HG02970 (cell line): ENCODE measurements around the gene PARD3.

ENCODE experiments used
- ATAC-seq: cut with Tn5 transposase; IDR thresholded peaks from one replicate; pipeline ENCODE4 v1.9.1; 2021; ENCODE audit warnings: mild to moderate bottlenecking, moderate library complexity, moderate number of reproducible peaks; ENCODE audit not compliant: unreplicated experiment, low FRiP score

PARD3 gene

GRCh38 chr10:34558093-34558583, 257.0 kb downstream of the PARD3 start:
- no peak for ATAC-seq

GRCh38 chr10:34557173-34557572, 257.9 kb downstream of the PARD3 start:
- ATAC-seq = no peak

- no peak for ATAC-seq
Measured at GRCh38 chr10:34555653-34556052, 259.4 kb downstream of the PARD3 start.

GRCh38 chr10:34553747-34554146, 261.3 kb downstream of the PARD3 start:
- no peak for ATAC-seq

GRCh38 chr10:34551295-34551694, 263.8 kb downstream of the PARD3 start:
- ATAC-seq = no peak

- ATAC-seq = no peak
Measured at GRCh38 chr10:34549953-34550352, 265.1 kb downstream of the PARD3 start.

- ATAC-seq = no peak
Measured at GRCh38 chr10:34549001-34549400, 266.1 kb downstream of the PARD3 start.

GRCh38 chr10:34548466-34548865, 266.6 kb downstream of the PARD3 start:
- no peak for ATAC-seq

- no peak for ATAC-seq
Measured at GRCh38 chr10:34547695-34548094, 267.4 kb downstream of the PARD3 start.

GRCh38 chr10:34547291-34547690, 267.8 kb downstream of the PARD3 start:
- ATAC-seq = no peak

GRCh38 chr10:34544400-34544799, 270.7 kb downstream of the PARD3 start:
- no peak for ATAC-seq

- no peak for ATAC-seq
Measured at GRCh38 chr10:34543716-34544115, 271.4 kb downstream of the PARD3 start.

GRCh38 chr10:34540492-34540891, 274.6 kb downstream of the PARD3 start:
- no peak for ATAC-seq

- no peak for ATAC-seq
Measured at GRCh38 chr10:34539533-34540315, 275.4 kb downstream of the PARD3 start.

GRCh38 chr10:34538281-34538829, 276.7 kb downstream of the PARD3 start:
- no peak for ATAC-seq

- peak; percentile 76 for ATAC-seq
Measured at GRCh38 chr10:34537629-34538231, 277.4 kb downstream of the PARD3 start.

GRCh38 chr10:34535872-34536271, 279.2 kb downstream of the PARD3 start:
- no peak for ATAC-seq

GRCh38 chr10:34530778-34531177, 284.3 kb downstream of the PARD3 start:
- no peak for ATAC-seq

GRCh38 chr10:34528320-34528719, 286.8 kb downstream of the PARD3 start:
- ATAC-seq = no peak

GRCh38 chr10:34526758-34527730, 288.1 kb downstream of the PARD3 start:
- no peak for ATAC-seq
